Kasumi-1 (cell line): ENCODE results near the gene ZNF385C.
"Not testable (repeated sequence)": the region's sequence is repeated elsewhere in the genome, so short reads cannot be mapped to it uniquely, and the experiment has no call there.

Experiments used
- DNase-seq, 2 experiments: peaks; one replicate each; lab custom pipeline; 2025; lab: John Stamatoyannopoulos, UW

Gene ZNF385C

GRCh38 chr17:42050393-42051012 is 47.8 kb downstream of the ZNF385C start, which contains the start of gene C17orf113:
Gene C17orf113, minus strand, starts transcription at chr17:42050601. Its CDS starts 7,225 bp downstream, at chr17:42043376.
- DNase-seq, result peak; percentile 30

- no peak for DNase-seq
Measured at GRCh38 chr17:42049834-42050392, 48.4 kb downstream of the ZNF385C start.

DNA sequence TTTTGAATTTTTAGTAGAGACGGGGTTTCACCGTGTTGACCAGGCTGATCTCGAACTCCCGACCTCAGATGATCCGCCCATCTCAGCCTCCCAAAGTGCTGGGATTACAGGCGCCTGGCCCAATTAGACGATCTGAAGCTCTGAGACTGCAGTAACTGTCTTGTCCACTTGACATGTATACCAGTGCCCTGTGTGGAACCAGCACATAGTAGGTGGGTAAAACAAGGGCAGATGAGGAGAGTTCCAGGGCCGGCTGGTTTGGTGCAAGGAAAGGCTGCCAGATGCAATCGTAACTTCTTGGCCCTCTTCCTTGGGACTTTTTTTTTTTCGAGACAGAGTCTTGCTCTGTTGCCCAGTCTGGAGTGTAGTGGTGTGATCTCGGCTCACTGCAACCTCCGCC is 50.9 kb downstream of the ZNF385C start:
- no peak for DNase-seq

DNA sequence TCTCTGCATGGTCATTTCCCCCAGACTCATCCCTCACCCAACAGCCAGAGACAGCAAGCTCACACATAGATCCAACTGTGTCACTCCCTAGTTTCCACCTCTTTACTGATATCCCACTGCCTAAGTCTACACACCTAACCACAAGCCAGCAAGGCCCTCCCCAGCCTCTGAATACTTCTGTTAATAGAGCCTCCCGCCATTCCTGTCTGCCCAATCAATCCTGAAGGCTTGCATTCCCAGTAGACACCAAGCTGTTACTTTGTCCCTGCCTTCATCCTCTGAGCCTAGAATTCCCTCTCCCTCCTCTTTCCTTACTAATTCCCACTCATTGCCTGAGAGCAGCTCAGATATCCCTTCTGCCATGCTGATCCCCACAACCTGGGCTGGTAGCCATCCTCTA is 52.6 kb downstream of the ZNF385C start:
- no peak for DNase-seq

DNA sequence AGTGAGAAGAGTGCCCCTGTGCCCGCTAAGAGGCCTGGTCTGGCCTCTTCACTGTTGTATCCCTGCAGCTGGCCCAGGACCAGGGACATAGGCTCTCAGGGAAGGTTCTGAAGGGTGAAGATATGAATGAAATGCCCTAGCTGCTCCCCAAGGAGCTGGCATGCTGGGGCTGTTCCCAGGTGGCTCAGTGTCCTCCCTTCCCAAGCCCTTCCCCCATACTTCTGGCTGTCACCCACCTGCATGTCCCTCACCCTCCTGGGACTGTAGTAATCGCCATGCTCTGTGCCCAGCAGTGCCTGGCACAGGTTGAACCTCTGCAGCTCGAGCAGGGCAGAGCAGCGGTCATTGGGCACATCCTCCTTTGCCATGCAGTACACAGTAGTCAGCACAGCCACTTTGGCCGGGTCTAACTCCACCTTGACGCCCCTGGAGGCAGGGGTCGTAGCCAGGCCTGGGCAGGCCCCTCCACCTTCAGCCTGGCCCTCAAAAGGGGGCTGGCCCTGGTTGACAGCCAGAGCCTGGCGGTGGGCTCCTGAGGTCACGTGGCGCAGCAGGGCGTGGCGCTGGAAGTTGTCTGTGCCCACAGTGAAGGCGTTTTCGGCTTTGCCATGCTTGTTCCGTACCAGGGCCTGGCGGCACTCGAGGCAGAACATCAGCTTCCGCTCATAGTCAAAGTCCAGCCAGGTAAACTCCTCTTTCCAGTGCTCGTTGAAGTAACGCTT is 55.5 kb downstream of the ZNF385C start:
- DNase-seq, result no peak

DNA sequence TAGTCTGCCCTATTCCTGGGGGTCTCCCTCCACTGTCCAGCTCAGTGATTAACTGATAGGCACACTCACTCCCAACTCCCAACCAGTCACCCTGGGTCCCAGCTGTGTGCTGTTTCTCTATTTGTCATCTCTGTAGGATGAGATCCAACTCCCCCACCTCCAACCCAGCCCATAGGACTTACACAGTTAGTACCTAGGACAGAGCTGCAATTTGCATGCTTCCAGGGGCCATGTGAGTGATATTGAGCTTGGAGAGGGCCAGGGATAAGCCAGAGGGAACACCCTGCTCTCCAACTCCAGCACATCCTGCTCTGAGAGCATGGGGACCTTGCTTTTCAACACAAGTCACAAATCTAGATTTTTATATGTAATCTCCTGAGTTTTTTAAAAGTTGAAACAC is 56.7 kb downstream of the ZNF385C start:
- DNase-seq, result no peak

- DNase-seq, result no peak
Measured at GRCh38 chr17:42040818-42041217, 57.5 kb downstream of the ZNF385C start.

DNA sequence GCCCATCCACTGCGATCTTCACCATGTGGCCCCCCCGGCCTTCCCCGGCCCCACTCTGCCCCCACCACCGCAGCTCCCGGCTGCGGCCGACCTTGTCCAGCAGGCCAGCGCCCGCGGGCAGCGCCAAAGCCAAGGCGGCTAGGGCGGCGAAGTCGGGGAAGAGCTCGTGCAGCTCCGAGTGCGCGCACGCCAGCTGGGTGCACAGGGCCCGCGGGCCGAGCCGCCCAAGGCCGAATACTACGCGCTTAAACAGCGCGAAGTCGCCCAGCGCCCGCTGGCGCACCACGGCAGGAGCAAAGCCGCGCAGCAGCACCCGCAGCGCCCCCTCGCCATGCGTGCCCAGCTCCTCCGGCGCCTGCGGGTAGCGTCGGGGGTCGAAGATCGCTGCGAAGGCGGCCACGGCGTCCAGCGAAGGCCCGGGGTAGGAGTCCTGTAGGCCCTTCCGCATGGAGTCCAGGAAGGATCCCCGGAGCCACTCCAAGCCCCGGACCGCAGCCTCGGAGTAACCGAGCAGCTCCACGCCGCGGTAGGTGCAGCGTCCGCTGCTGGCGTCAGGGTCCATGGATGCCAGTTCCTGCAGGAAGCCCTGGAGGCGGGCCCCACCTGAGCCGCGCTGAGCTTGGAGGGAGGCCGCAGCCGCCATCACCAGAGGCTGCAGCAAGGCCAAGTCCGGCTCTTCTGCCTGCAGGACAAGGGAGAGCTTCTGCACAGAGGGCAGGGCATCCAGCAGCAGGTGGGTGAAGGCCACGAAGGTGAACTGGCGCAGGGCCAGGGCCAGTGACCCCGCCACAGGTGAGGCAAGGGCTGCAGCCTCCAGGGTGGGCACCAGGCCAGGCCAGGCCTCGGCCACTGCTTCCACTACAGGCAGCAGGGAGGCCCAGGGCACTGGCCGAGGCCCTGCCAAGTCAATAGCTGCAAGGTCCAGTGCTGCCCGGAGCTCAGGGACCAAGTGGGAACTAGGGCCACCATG is 58.2 kb downstream of the ZNF385C start:
- DNase-seq, result no peak

- no peak for DNase-seq
Measured at GRCh38 chr17:42038221-42038973, 59.9 kb downstream of the ZNF385C start.

GRCh38 chr17:42034059-42034458 is 64.2 kb downstream of the ZNF385C start:
- DNase-seq, result no peak

- no peak for DNase-seq
Measured at GRCh38 chr17:42031584-42031983, 66.7 kb downstream of the ZNF385C start.

GRCh38 chr17:42028791-42029127 is 69.5 kb downstream of the ZNF385C start:
- no peak for DNase-seq

DNA sequence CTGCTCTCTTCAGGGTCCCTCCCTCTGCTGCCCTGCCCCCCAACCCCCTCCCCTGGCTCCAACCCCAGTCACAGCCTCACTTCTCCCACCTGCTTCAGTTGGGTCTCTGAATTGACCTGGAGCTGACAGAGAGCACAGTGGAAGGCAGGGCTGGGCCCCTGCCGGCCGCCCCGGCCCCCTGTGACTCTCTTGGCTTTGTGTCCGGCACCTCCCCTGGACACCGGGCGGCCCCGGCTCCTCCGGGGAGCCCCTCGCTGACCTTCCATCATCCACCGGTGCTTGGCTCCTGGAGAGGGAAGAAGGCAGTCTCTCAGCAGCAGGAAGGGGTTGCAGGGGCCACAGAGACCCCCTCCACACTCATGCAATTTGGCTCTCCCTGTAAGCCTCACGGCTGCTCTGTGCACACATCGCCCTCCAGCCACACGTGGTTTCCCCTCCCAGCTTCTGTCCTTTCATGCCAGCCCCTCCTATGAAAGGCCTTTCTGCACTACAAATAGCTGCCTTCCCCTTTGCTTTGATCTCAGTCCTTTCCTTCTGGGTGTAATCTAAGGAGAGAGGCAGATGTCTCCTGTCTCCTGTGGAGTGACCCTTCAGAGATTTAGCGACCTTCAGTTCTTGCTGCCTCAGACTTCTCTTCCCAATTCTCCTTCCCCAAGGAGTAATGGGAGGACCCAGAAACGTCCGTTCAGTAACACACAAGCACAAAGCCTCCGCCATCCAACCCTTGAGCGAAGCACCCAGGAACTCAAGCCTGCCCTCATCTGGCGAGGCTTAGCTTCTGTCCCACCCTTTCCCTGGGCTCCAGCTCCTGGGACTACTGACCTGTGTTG is 70.1 kb downstream of the ZNF385C start:
- peak; percentile 49 to 77 for DNase-seq

DNA sequence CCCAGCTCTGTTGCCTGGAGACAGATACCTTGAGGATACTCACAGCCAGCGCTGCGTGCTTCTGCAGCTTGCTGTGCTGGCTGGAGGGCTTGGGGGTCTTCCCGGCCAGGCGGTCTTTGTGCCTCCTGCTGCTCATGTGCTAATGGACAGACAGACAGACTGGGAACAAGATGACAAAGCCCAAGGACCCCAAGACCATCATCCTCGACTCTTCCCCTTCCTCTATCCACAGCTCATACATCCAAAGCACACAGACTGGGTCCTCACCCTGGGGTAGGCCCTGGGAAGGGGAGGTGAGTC is 70.7 kb downstream of the ZNF385C start:
- DNase-seq, result no peak

DNA sequence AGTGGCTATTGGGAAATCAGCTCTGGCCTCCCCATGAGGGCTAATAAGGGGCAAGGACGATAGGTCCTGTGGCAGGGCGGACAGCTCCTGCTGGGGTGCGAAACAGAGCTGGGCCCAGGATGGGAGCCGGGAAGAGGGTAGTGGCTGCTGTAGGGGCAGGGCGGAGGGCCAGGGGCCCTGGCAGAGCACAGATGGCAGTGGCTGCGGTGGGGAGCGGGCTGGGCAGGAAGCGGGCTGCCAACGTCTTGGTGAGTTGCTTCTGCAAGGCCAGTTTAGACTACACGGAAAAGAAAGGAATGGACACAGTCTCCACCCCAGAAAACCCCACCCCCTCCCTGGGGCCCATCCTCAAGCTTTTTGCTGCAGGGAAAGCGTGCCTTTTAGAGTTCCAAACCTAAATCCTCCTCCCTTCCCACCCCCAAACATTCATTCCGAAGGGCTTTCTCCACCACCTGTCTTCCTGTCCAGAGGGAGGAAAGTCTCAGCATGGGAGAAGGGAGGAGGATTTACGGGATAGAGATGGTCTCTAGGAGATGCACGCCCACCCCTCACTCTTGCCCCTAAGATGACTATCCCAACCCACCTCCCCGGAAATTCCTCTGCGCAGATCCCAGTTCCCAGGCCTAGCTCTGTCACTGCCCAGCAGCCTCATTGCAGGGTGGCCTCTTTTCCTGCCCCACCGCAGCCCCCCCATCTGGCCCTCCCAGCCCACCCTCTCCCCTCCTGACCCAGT is 71.2 kb downstream of the ZNF385C start:
- no peak for DNase-seq

DNA sequence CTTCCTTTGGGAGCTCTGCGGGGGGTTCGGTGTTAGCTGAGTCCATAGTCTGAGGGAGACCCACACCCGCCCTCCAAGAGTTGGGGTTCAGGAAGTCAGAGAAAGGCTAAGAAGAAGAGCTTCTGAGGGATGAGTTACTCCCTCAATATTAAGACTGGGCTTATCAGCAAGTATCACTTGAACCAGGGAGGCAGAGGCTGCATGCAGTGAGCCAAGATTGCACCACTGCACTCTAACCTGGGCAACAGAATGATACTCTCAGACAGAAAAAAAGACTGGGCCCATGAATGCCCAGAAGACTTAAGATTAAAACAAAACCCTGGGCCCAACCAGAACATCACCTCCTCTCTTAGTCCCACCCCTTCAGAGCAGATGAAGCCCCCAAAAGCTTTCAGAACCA is 72.3 kb downstream of the ZNF385C start:
- DNase-seq, result no peak

- no peak for DNase-seq
Measured at GRCh38 chr17:42025191-42025579, 73.1 kb downstream of the ZNF385C start.

- DNase-seq, result peak; percentile 66 to 76
Measured at GRCh38 chr17:42023524-42024349, 74.5 kb downstream of the ZNF385C start.

GRCh38 chr17:42020845-42021244 is 77.4 kb downstream of the ZNF385C start:
- DNase-seq, result not testable (repeated sequence)
